Lung (tissue), 12 donors: ENCODE data around the gene GBP7. TPM values are rescaled to one million over a fixed set of nuclear protein-coding genes. Genes with fewer than 3 reads are reported as not detected.

Experiments
- ATAC-seq: fragments of 200-7000 bp; cut with Tn5 transposase; one replicate; pipeline ENCODE4 v1.9.1; 2020; ENCODE audit warnings: moderate number of reproducible peaks; ENCODE audit not compliant: insufficient read depth, low FRiP score
- DNase-seq, 3 donors: peaks; one replicate each; pipeline ENCODE4 v3.0.0-alpha.2; 2013 to 2017
- H3K27ac ChIP-seq, 2 donors: one replicate each; pipeline ENCODE4 v1.5.1; 2013; ENCODE audit warnings: mild to moderate bottlenecking in 2 of 2, moderate library complexity in 2 of 2, control low read depth in 1 of 2, inconsistent platforms in 1 of 2, low read depth in 1 of 2, low read length in 1 of 2
- H3K27me3 ChIP-seq, 3 donors: one replicate each; pipeline ENCODE4 v1.5.1; 2013; ENCODE audit warnings: low read length in 2 of 3; ENCODE audit not compliant: control insufficient read depth in 3 of 3, insufficient read depth in 3 of 3
- H3K36me3 ChIP-seq, 4 donors: one replicate each; pipeline ENCODE4 v1.5.1; 2013; ENCODE audit warnings: low read length in 4 of 4, mild to moderate bottlenecking in 1 of 4, moderate library complexity in 1 of 4; ENCODE audit not compliant: control insufficient read depth in 4 of 4, insufficient read depth in 4 of 4
- H3K4me1 ChIP-seq, 5 donors: one replicate each; pipeline ENCODE4 v1.5.1; 2013; ENCODE audit warnings: low read length in 5 of 5, mild to moderate bottlenecking in 2 of 5, moderate library complexity in 1 of 5; ENCODE audit not compliant: control insufficient read depth in 5 of 5, insufficient read depth in 5 of 5
- H3K4me3 ChIP-seq: one replicate; pipeline ENCODE4 v1.5.1; 2013; ENCODE audit warnings: mild to moderate bottlenecking, control low read depth, moderate library complexity
- H3K9ac ChIP-seq, 2 donors: one replicate each; pipeline ENCODE4 v1.5.1; 2013; ENCODE audit warnings: low read length in 2 of 2, control low read depth in 1 of 2; ENCODE audit not compliant: insufficient read depth in 1 of 2
- H3K9me3 ChIP-seq, 4 donors: one replicate each; pipeline ENCODE4 v1.5.1; 2013; ENCODE audit warnings: low read length in 3 of 4, mild to moderate bottlenecking in 1 of 4, moderate library complexity in 1 of 4; ENCODE audit not compliant: control insufficient read depth in 4 of 4, insufficient read depth in 3 of 4
- CTCF ChIP-seq: IDR thresholded peaks from 2 replicates; pipeline ENCODE4 v1.5.1; 2012; ENCODE audit warnings: mild to moderate bottlenecking; ENCODE audit errors: control extremely low read depth, extremely low read depth
- WGBS, 2 donors: extraction: QIAGEN DNeasy Blood & Tissue Kit; methylation state at CpG; one replicate each; pipeline ENCODE4 v1.1.7; 2013; 5-methylcytosine and 5-hydroxymethylcytosine counted together
- polyA plus RNA-seq, 2 donors: library from polyadenylated mRNA; stranded (reverse); fragments of 200-250 nt; gene quantifications; one replicate each; pipeline ENCODE4 v1.2.1, GENCODE V29; 2013
- total RNA-seq, 2 donors: library from RNA; depleted of rRNA in 1 of 2; stranded (reverse); fragments of >200 nt in 1 of 2; gene quantifications; one replicate each; pipeline ENCODE4 v1.2.1, GENCODE V29; 2014 to 2021
- donor health status: control.
- donor health status: control.
- donor health status: Bipolar disorder and iron deficiency.
- donor health status: healthy.
- donor health status: DM: yes; HTN: yes; CAD: no.

The GBP7 gene
- total and polyA plus RNA-seq, 4 donors, result 0.01 to 0.09 TPM; not detected in 2

DNA sequence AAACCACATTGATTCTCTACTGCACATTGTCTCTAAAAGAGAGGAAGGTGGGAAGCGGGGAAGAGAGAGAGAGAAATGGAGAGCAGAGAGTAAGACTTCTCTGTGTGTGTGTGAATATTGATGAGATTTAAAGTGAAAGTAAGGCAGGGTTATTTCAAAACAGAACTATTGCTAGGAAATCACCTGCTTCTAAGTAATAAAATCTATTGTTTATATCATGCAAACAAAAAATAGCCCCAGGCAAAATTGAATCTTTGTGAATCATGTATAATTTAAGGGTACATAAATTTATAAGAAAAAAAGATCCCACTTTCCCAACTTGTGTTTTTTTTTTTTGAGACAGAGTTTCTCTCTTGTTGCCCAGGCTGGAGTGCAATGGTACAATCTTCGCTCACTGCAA lies 1.2 kb upstream of the GBP7 start:
- ATAC-seq (no peak), DNase-seq (no peak)
- no peak for TF ChIP-seq CTCF
- H3K27ac ChIP-seq, result no peak overlapping the region
- no peaks in the 10 kb centered on the region for H3K9me3 ChIP-seq
- no peak overlapping the region for H3K9ac ChIP-seq
- 93 to 98% methylated on average over 2 of the region's 2 CpGs for WGBS, 2 donors
- H3K4me1 ChIP-seq, result no peaks in the 10 kb centered on the region
- H3K4me3 ChIP-seq, result no peak overlapping the region
- no peaks in the 10 kb centered on the region for H3K27me3 ChIP-seq
- H3K36me3 ChIP-seq, result peaks cover 0 to under 1% (median 0%) of the 10 kb centered on the region in 4 donors

GRCh38 chr1:89174491-89174890 lies 1.3 kb downstream of the GBP7 start:
- H3K27ac ChIP-seq, result no peak overlapping the region
- no peaks in the 10 kb centered on the region for H3K4me1 ChIP-seq
- no peak overlapping the region for H3K4me3 ChIP-seq
- H3K9ac ChIP-seq, result no peak overlapping the region
- DNase-seq, result no peak
- no peaks in the 10 kb centered on the region for H3K27me3 ChIP-seq
- TF ChIP-seq CTCF, result no peak
- H3K36me3 ChIP-seq, result no peaks in the 10 kb centered on the region
- 92% methylated on average over 3 of the region's 3 CpGs for WGBS, 2 donors
- no peaks in the 10 kb centered on the region for H3K9me3 ChIP-seq
- ATAC-seq, result no peak

DNA sequence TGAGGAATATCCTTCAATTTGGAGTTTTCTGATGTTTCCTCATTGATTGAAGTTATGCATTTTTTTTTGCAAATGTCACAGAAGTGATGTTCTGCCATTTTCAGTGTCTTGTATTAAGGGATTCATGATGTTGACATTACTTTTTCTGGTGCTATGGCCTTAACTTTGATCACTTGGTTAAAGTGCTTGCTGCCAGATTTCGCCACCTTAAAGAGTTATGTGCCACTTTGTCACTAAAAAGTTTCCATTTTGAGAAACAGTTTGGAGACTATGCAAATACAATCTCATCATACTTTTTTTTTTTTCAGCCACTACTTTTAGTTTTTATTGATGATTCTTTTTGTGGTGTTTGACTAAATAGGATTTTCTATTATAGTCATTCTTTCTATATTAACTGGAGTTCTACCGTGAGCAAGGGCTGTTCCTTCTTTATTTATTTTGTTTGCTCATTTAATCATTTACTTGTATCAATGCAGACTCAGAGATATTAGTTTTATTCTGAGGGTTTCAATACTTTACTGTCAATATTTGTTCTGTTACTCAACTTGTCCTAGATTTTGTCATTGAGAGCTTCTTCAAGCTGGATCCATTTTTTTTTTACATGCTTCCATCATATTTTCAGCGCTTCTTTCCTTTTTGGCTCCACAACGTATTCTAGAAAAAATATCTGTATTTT lies 3.2 kb downstream of the GBP7 start:
- no peak for DNase-seq
- H3K27me3 ChIP-seq, result no peaks in the 10 kb centered on the region
- H3K27ac ChIP-seq, result no peak overlapping the region
- H3K36me3 ChIP-seq, result no peaks in the 10 kb centered on the region
- WGBS, 2 donors, result 80 to 98% methylated on average over 4 of the region's 4 CpGs
- H3K4me3 ChIP-seq, result no peak overlapping the region
- no peak overlapping the region for H3K9ac ChIP-seq
- no peak for ATAC-seq
- no peaks in the 10 kb centered on the region for H3K9me3 ChIP-seq
- TF ChIP-seq CTCF, result no peak
- peaks cover 0 to 4% (median 0%) of the 10 kb centered on the region in 5 donors for H3K4me1 ChIP-seq

DNA sequence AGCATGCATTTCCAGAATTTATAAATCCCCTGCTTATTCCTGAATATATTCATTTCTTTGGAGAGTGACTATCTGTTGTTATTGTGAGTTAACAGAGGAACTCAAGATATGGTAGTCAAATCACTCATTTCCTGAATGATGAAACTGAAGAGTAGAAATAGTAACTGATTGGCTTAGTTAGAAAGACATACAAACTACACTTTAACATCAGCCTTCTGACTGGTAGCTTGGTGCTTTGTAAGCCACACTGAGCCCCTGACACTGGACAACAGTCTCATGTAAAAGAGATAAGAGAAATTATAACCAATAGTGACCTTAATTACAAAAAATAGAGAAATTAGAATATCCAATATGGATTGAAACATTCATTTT lies 4.8 kb downstream of the GBP7 start:
- Histone ChIP-seq H3K36me3 (no peaks in the 10 kb centered on the region), H3K27ac (no peak overlapping the region), H3K4me3 (no peak overlapping the region), H3K9ac (no peak overlapping the region), H3K9me3 (no peaks in the 10 kb centered on the region), H3K27me3 (no peaks in the 10 kb centered on the region), H3K4me1 (peaks cover 0 to 8% (median 0%) of the 10 kb centered on the region in 5 donors)
- no peak for TF ChIP-seq CTCF
- DNase-seq (no peak), ATAC-seq (no peak)
